Stimulated activated CD8-positive, alpha-beta memory T cell treated with anti-CD3 and anti-CD28 coated beads, Interleukin-12 subunit alpha, Interleukin-12 subunit beta, amount 100 ng/mL, for 1 hour (primary cell): Measurements from ENCODE around the gene CUZD1.

Experiments used
- DNase-seq: peaks from one replicate; pipeline ENCODE4 v3.0.0-alpha.2; 2020; ENCODE audit warnings: low read depth

Gene CUZD1

DNA sequence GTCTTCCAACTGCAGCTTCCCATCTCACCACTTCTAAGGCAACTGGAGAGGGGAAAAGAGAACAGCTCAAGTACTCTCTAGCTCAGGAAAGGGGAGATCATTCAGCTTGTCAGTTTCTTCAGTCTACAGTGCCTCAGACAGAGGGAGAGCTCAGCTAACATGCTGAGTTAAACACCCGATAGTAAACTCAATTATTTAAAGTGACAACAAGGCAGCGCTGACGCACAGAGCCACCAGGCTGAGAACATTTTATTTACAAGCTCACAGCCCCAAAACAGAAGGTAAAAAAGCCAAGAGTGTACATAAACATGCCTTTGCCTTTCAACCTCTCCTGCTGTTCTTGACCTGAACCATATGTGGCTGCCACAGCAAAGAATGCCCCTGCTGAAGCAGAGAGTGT, 10.1 kb upstream of the CUZD1 start:
- DNase-seq = no peak

DNA sequence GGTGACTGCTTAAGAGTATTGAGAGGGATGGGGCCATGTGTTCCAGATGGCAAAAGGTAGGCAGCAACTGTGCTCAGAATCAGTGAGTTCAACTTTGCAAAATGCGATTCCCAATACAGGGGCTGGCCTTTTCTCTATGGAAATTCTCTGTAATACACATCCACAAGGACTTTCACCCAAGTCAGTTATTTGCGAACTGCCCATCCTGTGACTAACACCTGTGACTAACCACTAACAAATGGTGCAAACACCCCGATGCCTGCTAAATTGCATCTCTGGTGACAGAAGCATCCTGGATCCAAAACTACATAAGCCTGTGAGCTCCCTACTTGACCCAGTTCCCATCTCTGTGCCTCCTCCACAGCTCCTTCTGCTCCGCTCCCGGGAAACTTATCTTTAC, 9.0 kb upstream of the CUZD1 start:
- no peak for DNase-seq

DNA sequence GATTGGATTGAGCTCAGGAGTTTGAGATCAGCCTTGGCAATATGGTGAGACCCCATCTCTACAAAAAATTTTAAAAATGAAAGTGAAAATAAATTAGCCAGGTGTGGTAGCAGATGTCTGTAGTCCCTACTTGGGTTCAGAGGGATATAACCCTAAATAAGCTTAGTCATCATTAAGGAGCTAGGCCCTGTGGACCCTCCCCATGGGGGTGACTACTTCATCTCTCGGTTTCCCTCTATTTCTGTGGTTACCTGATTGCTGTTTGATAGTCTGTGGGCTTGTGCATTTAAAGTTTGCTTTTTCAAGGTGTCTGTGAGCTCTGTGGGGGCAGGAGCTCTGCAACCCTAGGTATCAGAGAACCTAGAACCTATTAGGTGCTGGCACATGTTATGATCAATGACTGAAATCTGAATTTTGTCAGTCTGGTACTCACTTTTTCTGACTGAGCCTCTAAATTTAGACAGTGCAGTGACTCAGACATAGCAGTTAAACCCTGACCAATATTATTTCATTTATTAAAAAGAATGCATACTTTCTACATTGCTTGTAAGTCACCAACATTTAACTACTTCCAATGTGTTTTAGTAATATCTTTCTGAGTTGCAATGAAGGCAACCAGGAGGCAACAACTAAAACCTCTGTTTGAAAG, 8.1 kb upstream of the CUZD1 start:
- no peak for DNase-seq

DNA sequence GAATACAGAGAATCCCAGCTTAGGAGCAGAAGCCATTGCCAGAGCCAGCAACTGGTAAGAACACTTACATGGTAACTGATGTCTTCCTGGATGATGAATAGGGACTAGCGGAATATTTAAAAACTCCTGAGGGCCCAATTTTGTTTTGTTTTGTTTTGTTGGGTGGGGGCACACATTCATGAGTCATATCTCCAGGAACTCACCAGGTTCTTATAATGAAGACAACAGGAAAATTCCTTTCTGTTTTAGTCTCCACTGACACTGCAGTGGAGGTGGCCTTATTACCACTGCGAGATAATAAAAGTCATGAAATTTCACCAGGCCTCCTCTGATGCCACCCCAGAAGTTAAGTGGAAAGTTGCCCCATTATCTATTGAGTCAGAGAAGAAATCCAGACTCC, 6.6 kb upstream of the CUZD1 start:
- no peak for DNase-seq

DNA sequence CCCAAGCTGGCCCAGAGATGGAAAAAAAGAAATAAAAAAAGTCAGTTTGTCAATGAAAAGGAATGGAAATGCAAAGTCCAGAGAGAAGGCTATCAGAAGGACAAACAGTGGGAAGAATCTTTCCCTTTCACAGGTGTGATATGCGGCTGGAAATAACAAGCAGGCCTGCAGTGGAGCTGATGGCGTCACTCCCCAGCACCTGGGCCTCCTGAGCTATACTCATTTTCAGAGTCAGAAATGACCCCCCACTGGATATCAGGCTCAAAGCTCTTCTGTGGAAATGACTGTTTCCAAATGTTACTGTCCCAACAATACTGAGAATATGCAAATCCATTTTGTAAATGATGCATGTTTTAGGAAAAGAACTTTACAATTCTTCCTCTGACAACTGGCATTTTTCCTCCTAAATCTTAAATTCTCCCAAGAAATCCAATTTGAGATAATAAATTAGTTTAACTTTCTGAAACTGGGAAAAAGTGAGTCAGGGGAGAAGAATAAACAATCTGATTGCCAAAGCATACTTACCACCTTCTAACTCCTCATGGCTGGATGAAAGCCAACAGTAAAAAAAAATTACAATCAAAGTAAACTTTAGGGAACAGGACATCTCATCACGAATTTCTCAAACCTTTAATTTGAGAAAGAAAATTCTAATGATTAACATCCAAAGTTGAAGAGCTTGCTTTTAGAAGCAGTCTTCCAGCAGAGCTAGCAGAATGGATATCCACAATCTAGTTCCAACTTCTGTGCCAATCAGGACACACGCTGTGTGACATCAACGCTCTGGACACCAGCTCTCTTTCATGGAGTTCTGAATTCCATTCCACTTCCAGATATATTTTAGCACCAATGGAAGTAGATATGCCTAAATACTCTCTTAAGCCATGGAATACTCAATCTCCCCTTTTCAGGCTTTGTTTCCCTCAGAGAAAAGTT, 5.3 kb upstream of the CUZD1 start:
- no peak for DNase-seq

DNA sequence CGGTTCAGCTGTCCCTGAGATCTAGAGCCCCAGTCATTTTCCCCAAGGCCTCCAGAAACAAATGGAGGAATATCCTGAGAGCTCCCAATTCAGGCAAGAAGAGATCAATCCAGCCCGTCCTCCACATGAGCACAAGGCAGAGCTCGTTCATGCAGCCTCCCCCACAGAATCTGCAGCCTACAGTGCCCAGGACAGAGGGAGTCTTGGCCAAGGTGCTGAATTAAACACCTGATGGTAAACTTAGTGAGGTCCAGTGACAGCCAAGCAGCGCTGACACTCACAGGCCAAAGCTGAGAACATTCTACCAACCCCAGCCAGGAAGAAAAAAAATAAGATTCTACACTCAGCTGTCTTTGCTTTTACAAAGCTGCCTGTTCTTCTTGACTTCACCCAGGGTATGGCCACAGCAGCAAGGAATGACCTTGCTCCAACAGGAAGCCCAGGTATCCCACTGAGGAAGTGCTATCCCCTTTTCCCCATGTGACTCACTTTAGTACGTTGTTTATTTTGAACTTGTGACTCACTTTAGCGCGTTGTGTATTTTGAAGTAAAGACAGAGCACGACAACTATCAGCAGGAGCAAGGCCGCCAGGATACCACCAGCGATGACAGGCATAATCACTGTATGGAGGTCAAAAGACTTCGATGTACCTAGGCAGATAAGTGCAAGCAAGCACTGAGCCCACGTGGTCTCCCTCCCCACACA, 4.4 kb upstream of the CUZD1 start:
- DNase-seq = no peak

DNA sequence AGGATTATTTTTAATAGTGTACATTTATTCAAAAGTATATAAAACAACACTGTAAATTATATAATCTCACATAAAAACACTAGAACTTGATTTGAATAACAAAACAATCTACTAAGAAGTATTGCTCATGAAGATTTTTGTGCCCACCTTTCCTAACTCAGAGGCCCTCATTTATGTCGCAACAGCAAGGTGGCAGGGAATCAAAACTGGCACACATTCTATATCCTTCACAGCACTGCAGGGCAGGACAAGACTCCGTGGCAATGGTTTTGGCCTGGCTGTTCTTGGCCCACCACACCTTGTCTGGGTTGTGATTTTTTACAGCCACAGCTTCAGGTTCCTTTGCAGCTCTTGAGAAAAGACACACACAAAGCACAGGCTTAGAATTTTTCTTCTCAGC, 3.4 kb upstream of the CUZD1 start:
- DNase-seq = no peak

DNA sequence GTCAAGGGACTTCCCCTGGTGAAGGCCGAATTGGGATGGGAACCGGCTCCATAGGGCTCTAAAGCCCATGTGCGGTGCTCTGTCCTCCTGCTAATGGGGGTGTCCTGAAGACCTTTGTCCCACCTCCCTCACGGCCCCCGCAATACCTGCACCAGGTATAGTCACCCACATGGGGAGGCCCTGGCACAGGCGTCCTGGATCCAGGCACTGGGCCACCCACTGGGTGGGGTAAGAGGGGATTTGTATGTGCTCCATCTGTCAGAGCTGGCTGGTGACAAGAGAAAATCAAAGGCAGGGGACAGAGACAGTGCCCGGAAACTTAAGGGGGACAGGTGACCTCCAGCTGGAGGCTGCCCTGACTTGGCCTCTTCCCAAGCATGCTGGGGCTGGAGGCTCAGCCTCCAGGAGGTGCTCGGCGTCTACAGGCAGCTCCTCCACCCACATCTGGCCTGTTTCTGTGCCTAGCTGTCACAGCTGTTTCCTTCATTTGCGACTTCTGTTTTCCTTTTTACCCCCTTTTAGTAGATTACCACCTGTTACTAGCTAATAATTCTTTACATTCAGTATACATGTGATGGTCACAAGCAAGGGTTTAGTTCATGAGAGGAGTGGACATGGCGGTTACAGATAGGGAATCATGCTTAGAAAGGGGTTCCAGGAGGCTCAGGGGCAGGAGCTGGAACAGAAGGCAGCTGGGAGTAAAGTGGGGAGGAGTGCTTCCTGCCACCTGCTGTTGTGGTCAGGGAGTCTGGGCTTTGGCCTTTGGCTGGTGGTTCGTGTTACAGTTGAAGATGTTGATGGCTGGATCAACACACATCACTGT, 2.3 kb upstream of the CUZD1 start:
- no peak for DNase-seq

DNA sequence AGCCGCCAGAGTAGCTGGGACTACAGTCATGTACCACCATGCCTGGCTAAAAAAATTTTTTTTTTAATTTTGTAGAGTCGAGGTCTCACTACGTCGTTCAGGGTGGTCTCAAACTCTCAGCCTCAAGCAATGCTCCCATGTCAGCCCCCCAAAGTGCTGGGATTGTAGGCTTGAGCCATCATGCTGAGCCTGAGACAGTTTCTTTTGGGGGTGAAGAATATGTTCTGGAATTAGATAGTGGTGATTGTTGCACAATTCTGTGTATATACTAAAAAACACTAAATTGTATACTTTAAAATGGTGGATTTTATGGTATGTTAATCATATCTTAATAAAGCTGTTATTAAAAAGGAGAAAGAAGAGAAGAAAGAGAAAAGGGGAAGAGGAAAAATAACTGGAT, 1.5 kb downstream of the CUZD1 start:
- DNase-seq = no peak

DNA sequence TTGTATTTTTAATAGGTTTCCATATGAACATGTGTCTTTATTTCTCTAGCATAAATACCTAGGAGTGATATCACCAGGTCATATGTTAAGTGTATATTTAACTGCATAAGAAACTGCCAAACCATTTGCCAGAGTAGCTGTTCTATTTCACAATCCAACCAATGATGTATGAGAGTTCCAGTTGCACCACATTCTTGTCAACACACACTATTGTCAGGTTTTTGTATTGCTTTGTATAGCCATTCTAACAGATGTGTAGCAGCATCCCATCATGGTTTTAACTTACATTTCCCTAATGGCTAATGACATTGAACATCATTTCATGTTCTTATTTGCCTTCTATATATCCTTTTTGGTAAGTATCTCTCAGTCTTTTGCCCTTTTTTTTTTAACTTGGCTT, 4.1 kb downstream of the CUZD1 start:
- no peak for DNase-seq

DNA sequence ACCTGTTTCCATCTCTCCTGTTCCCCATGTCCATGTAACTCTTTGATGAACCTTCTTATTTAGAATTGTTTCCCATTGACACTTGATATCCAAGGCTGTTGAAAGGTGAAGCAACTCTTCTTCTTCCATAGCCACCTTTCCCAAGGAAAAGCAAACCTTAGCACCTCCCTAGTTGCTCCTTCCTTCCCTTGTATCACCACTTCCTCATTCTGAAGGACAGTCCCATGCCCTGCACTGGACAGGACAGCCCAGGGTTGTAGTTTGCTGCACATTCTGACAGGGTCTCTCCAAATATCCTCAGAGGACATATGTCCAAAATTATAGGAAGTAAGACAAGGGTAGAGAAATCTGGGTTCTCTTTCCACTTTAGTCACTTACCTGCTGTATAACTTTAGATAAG, 6.2 kb downstream of the CUZD1 start:
- DNase-seq = no peak

DNA sequence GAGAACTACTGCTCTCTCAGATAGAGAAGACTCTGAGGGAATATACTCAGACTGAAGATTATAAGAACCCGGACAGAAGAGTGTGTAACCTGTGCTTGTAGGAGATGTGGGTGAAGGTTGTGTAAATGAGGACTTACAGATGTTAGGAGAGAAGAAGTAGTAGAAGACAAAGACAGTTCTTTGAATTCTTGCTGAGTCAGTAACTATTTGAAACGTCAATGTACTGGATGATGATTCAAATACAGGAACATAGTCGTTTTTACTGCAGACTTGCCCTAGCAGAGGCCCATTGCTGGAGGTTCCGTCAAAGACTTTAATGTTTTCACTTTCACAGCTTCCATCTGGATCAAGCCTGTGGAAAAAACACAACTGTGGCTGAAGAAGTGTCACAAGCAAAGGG, 6.8 kb downstream of the CUZD1 start:
- DNase-seq = no peak

DNA sequence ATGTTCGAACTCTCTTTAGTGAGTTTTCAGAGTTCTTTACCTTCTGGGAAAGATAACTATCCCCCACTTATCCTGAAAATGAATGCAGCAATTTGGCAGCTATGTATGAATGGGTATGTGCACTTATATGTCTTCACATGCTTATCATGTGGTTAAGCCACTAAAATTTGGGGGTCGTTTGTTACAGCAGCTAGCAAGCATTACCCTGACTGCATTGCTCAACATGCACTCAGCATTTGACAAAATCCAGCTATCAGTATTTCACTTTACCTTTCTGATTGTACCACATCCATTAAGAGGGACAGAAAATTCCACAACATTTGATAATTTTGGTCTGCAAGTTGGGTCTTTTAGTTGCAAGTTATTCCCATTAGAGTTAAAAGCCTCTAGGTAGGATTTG, 9.7 kb downstream of the CUZD1 start:
- no peak for DNase-seq

DNA sequence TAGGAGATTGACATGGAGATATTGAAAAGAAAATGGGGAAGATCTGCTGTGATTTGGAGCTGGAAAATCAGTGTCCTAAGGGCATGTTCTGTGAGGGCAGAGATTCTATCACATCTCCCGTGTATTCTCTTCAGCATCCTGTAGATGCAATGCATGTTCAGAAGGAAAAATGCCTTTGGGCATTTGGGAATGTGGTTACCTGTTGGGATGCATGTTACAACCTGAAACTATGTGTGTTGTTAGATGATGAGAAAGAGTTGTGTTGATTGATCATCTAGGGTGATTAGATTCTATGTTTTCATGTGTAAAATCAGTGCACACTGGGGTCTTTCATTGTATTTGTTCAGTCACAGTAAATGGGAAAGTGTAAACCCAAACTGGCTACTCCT, 14.7 kb downstream of the CUZD1 start:
- DNase-seq = no peak

DNA sequence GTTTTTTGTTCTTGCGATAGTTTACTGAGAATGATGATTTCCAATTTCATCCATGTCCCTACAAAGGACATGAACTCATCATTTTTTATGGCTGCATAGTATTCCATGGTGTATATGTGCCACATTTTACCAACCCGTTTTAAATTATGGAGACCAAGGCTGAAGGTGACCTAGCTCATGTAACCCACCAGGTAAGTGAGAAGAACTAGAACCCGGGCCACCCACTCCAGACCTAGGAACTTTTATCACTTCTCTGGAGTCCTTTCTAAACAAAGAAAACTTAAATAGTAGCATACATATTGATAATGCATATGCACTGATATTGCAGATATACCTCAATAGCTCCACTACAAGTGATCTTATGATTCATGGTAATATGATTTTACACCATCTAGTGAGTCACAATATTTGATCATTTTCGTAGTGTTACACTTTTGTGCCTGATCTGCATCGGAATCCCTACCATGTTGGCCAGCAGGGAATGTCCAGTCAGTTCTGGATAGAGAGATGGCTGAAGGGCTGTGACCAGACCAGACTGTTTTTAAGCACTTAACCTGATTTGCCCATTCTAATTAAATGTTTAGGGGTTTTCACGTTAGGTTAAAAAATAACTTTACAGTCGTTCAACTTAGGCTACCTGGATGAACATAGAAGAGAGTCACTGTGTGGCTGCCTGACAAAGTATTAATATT, 15.2 kb downstream of the CUZD1 start:
- DNase-seq = no peak

DNA sequence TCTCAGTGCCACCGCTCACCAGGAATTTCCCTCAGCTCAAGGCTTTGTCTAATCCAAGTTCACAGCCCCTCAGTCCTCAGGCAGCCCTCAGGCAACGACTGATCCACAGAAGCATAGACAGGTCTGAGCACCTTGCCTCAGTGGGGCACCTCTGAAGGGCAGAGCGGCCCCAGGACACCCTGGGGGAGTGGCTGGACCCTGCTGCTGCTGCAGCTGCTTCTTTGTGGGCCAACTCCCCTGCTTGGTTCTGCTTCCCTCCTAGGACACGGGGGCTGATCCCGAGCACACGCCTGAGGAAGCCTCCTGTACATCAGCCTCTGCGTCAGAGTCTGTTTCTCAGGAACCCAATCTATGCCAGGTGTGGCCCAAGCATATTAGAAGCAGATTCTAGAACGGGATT, 16.2 kb downstream of the CUZD1 start:
- no peak for DNase-seq

DNA sequence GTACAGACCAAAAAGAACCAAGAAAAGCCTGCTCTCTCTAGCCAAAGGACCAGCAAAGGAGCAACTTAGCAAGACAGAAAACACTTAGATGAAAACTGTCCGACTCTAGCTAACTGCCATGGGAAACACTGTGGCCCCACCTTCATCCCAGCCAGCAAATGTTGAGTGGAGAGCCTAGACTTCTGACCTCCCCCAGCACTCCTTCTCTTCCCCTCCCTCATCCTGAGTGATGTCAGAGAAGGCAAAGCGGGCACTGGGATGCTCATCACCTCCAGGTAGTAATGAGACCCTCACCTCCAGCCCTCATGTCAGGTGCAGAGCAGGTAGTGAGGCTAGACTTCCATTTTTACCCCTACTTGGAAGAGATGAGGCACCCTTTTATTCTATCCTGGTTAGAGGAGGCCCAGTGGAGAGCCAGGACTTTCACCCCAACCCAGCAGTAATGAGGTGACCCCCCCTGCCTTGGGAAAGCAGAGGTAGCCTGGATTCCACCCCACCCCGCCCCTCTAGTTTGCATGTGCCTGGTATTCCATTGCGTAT, 16.9 kb downstream of the CUZD1 start:
- no peak for DNase-seq

DNA sequence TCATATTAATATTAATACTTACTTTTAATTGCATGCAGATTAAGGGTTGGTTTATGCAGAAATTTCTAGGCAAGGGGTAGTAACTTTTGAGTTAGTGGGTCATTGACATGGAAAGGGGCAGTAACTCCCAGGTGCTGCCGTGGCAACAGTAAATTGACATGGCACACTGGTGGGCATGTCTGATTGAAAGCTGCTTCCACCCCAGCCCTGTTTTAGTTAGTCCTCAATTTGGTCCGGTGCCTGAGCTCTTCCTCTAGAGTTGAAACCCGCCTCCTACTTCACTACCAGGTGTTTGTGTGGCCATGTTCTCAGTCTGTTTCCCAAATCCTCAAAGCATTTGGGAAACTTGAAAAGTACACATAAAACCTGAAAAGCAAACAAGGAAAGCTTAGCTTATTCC, 18.4 kb downstream of the CUZD1 start:
- DNase-seq = no peak

DNA sequence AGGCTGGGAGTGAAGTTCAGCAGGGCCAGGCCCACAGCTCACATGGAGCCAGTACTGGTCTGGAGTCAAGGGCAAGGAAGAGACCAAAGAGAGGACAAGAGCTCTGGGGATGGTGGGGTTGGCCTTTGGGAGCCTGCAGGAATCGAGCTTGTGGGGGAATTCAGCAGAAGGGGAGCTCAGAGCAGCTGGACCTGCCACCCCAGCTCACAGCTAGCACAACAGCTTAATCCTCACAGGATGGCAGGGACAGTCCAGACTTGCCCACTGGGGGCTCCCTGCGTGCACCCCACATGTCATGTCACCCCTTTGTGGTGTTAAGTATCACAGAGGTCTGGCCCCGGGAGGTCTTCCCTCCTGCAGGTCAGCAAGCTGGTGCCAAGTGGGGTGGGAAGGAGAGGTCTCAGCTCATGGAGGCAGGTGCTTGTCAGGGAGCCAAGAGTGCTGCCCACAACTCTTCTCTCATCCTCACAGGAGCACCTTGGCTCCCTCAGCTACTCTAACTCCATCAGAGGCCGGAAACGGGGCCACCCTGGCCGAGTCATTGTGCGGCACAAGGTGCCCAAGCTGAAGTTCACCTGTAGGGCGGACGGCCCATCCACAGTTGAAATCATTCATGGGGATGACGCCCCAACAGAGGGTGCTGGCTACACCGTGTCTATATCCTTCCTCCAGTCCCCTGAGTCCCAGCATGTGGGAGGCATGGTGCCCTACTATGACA, 22.5 kb downstream of the CUZD1 start:
- no peak for DNase-seq

DNA sequence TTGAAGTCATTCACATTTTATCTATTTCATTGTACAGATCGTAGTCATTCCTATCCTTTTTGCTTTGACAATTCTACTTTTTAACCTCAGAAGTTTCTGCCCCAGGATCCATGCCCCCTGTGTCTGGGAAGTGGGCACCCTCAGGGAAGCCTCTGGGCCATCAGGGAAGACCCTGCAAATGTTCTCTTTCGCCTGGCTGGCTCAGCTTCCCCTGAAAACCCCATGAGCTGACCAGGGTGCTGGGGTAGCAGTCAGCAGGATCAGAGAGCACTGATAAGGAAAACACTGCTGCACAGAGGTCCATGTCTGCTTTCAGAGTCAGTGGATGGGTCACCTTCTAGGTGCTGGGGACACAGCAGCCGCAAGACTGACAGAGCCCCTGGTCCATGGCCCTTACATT, 23.8 kb downstream of the CUZD1 start:
- DNase-seq = no peak

DNA sequence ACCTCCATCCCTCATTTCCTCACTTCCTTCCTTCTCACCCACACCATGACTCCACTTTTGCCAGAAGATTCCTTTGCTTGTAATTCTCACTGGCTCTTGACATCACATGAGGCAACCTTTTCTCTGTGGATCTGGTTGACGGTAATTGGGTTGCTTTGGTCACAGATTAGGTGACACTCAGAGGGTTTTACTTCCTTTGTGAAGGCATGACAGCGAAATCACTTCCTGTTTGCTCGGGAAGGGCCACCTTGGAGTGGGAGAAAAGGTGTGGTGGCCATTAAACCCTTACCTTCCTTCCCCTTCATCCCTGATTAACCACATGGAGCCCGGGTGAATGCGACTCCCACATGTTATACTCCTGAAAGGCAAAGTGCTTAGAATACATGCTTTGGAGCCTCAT, 30.2 kb downstream of the CUZD1 start:
- no peak for DNase-seq
